HG02870 (cell line): ENCODE measurements around the gene LECT2.

Experiments used
- ATAC-seq: cut with Tn5 transposase; IDR thresholded peaks from one replicate; pipeline ENCODE4 v1.9.1; 2021; ENCODE audit warnings: mild to moderate bottlenecking, moderate library complexity; ENCODE audit not compliant: unreplicated experiment

LECT2 gene

GRCh38 chr5:135941711-135942110, 13.1 kb downstream of the LECT2 start:
- ATAC-seq, result no peak

DNA sequence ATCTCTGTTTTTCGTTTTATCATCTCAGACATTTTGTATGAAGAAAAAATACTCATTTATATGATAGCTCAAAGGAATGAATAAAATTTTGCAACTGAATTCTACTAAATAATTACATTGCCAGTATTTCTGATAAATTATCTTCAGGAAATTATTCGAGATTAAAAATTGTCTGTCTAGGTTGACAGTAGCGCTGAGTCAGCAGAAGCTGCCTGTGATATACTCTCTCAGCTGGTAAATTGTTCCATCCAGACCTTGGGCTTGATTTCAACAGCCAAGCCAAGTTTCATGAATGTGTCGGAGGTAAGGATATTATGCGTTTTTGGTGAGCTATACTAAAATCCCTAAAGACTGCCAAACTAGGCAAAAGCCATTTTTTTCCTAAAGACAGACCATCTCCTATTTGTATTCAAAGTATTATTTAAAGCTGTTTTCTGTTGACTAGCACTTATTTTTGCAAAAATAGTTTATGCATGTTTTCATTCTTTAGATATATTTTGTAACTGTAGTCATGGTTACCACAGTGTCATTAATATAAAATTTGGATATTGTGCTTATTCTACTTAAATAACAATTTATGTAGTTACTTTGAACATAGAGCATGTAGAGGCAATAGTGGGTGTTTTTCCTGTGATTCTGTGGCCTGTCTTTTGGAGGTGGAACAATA, 17.4 kb downstream of the LECT2 start:
- ATAC-seq, result no peak

GRCh38 chr5:135934939-135935338, 19.8 kb downstream of the LECT2 start:
- no peak for ATAC-seq

GRCh38 chr5:135930949-135931295, 23.9 kb downstream of the LECT2 start:
- no peak for ATAC-seq

DNA sequence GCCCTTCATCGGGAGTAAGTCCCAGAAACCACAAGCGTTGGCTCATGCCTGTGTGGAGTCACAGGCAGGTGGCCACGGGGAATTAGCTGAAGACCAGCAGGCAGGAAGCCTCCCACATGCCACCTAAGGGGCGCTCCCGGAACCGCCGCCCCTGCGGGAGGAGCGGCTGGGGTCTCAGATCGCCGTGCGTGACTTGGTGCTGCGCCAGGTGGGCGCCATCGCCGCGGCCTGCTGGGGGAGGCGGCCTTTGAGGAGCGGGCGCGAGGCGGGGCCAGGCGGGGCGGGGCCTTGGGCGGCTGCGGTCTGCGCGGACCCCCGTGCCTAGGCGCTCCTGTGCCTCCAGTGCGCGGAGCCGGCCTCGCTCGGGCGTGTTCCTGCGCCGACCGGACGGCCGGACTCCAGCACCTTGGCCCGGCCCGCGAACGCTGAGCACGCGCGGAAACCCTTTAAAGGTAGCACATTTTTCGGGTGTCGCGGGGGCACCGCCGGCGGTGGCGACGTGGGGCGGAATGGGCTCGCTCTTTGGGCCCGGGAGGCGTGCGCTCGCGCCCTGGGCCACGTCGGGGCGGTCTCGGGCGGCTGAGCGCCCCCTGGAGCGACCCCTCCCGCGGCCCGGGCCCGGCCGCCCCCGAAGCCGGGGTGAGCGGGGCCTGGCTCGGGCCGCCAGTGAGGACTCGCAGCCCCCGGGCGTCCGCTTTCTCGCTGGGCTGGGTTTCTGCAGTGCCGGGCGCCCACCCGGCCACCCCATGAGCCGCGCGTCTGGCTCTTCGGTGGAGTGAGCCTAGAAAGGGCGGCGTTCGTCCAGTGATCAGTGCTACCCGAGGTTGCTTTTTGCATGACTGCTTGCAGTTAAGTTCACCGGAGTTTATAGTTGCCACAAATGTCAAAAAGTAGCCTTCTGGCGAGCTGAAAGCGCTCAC, 24.5 kb downstream of the LECT2 start:
- no peak for ATAC-seq

DNA sequence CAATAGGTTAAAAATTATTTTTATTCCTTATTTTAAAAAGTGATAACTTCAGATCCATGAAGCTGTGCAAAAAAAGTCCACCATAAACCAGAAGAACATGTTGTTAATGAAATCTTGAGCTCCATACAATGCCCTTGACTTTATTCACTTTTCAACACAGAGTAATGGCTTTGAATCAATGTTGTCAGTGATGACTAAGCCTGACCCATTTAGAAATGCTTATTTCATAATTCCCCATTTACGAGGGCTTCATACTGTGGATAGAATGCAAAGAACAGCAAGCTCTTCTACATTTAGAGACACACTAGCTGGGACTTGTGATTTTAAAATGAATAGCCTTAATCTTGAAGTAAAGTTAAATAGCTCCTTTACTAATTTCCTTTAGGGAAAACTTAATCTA, 33.4 kb downstream of the LECT2 start:
- no peak for ATAC-seq

GRCh38 chr5:135920199-135920598, 34.6 kb downstream of the LECT2 start:
- ATAC-seq, result no peak

DNA sequence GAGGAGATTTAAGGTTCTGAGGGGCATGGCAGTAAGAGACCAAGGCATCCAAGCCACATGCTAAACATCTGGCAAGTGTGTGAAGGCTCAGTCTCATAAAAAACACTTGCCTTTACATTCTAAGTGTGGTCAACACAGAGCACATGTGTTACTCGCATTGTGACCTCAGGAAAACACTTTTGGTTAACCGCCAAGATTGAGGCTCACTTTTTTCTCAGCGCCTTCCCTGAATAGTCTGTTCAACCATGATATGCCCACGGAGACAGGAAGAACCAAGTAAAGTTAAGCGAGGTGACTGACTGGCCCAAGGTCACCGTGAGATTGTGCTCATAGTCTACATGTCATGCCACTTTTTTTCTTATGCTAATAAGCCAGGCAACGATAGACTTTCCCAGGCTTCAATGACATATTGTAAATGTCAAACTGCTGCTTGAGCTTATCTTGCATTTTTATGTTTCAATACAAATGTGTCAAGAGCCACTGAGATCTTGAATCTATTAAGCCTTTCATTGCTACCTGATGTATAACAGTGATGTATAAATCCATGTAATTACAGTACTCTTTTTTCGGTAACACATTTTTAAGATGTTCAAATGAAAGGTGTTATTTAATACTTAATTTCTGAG, 38.0 kb downstream of the LECT2 start:
- no peak for ATAC-seq

- ATAC-seq, result no peak
Measured at GRCh38 chr5:135915466-135916001, 39.2 kb downstream of the LECT2 start.

- ATAC-seq, result no peak
Measured at GRCh38 chr5:135913713-135914626, 40.8 kb downstream of the LECT2 start.

- ATAC-seq, result no peak
Measured at GRCh38 chr5:135905144-135905543, 49.6 kb downstream of the LECT2 start.

GRCh38 chr5:135901633-135902032, 53.1 kb downstream of the LECT2 start:
- ATAC-seq, result no peak

DNA sequence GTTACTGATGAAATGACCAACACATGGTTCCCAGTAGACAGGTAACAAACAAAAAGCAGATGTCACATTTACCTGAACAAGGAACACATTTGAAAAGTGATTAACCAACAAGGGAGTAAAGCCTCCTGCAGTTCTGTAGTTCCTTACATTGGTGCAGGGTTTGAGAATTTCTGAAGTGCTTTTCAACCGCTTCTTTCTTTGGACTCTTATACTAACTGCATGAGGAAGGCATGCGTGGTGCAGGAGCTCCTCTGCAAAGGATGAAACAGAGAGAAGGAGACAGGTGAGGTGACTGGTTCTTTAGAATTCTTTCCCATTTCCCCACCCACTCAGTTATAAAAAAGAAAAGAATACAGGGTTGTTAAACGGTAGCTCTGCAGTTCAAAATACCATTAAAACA, 54.5 kb downstream of the LECT2 start:
- ATAC-seq, result no peak

- no peak for ATAC-seq
Measured at GRCh38 chr5:135898651-135899050, 56.1 kb downstream of the LECT2 start.
